ENCODE data around the gene ELOVL1.

Gene ELOVL1

GRCh38 chr1:43398227-43398626 is 30.4 kb upstream of the ELOVL1 start:
- H3K9ac ChIP-seq (ENCODE audit: low read length in 2 of 2): no peak overlapping the region
- peaks cover 0 to 11% of the 10 kb centered on the region in 2 donors for H3K36me3 ChIP-seq (ENCODE audit: control insufficient read depth in 2 of 2, insufficient read depth in 2 of 2, low read length in 2 of 2)
- no peaks in the 10 kb centered on the region for H3K4me1 ChIP-seq (ENCODE audit: control insufficient read depth, insufficient read depth, low read length)
- H3K27me3 ChIP-seq (ENCODE audit: control insufficient read depth in 1 of 2, insufficient read depth in 2 of 2, low read length in 2 of 2): no peaks in the 10 kb centered on the region
- no peak overlapping the region for H3K4me3 ChIP-seq (ENCODE audit: low read length in 2 of 2)
- no peak overlapping the region for H3K27ac ChIP-seq (ENCODE audit: low read length)
- no peaks in the 10 kb centered on the region for H3K9me3 ChIP-seq (ENCODE audit: control insufficient read depth in 2 of 2, low read length in 2 of 2)

GRCh38 chr1:43396059-43396458 is 28.2 kb upstream of the ELOVL1 start:
- peaks cover 0 to 5% of the 10 kb centered on the region in 2 donors for H3K36me3 ChIP-seq (ENCODE audit: control insufficient read depth in 2 of 2, insufficient read depth in 2 of 2, low read length in 2 of 2)
- no peak overlapping the region for H3K27ac ChIP-seq (ENCODE audit: low read length)
- no peaks in the 10 kb centered on the region for H3K27me3 ChIP-seq (ENCODE audit: control insufficient read depth in 1 of 2, insufficient read depth in 2 of 2, low read length in 2 of 2)
- H3K9ac ChIP-seq (ENCODE audit: low read length in 2 of 2): no peak overlapping the region
- H3K9me3 ChIP-seq (ENCODE audit: control insufficient read depth in 2 of 2, low read length in 2 of 2): no peaks in the 10 kb centered on the region
- no peaks in the 10 kb centered on the region for H3K4me1 ChIP-seq (ENCODE audit: control insufficient read depth, insufficient read depth, low read length)
- no peak overlapping the region for H3K4me3 ChIP-seq (ENCODE audit: low read length in 2 of 2)

- Histone ChIP-seq H3K9ac (ENCODE audit: low read length in 2 of 2) (no peak overlapping the region), H3K9me3 (ENCODE audit: control insufficient read depth in 2 of 2, low read length in 2 of 2) (no peaks in the 10 kb centered on the region), H3K4me3 (ENCODE audit: low read length in 2 of 2) (no peak overlapping the region), H3K4me1 (ENCODE audit: control insufficient read depth, insufficient read depth, low read length) (peaks cover 4% of the 10 kb centered on the region), H3K36me3 (ENCODE audit: control insufficient read depth in 2 of 2, insufficient read depth in 2 of 2, low read length in 2 of 2) (peaks cover 0 to 5% of the 10 kb centered on the region in 2 donors), H3K27ac (ENCODE audit: low read length) (no peak overlapping the region), H3K27me3 (ENCODE audit: control insufficient read depth in 1 of 2, insufficient read depth in 2 of 2, low read length in 2 of 2) (no peaks in the 10 kb centered on the region)
Measured at GRCh38 chr1:43395523-43395922, 27.7 kb upstream of the ELOVL1 start.

- Histone ChIP-seq H3K27ac (ENCODE audit: low read length) (no peak overlapping the region), H3K4me1 (ENCODE audit: control insufficient read depth, insufficient read depth, low read length) (peaks cover 20% of the 10 kb centered on the region), H3K9me3 (ENCODE audit: control insufficient read depth in 2 of 2, low read length in 2 of 2) (no peaks in the 10 kb centered on the region), H3K9ac (ENCODE audit: low read length in 2 of 2) (no peak overlapping the region), H3K36me3 (ENCODE audit: control insufficient read depth in 2 of 2, insufficient read depth in 2 of 2, low read length in 2 of 2) (peaks cover 0 to 5% of the 10 kb centered on the region in 2 donors), H3K4me3 (ENCODE audit: low read length in 2 of 2) (no peak overlapping the region), H3K27me3 (ENCODE audit: control insufficient read depth in 1 of 2, insufficient read depth in 2 of 2, low read length in 2 of 2) (no peaks in the 10 kb centered on the region)
Measured at GRCh38 chr1:43392702-43393101, 24.9 kb upstream of the ELOVL1 start.

GRCh38 chr1:43389326-43390313 is 21.8 kb upstream of the ELOVL1 start, which contains the start of the genes MED8 and SZT2:
Gene MED8, minus strand, starts transcription at chr1:43389800. Its CDS starts 36 bp downstream, at chr1:43389764.
Gene SZT2, plus strand, starts transcription at chr1:43389899. Its CDS starts 70 bp downstream, at chr1:43389969.
- Histone ChIP-seq H3K4me3 (ENCODE audit: low read length in 2 of 2) (peak within 1 kb of the TSS; percentile 94 to 99), H3K9ac (ENCODE audit: low read length in 2 of 2) (peak within 1 kb of the TSS; percentile 92 to 97), H3K4me1 (ENCODE audit: control insufficient read depth, insufficient read depth, low read length) (peaks cover 21% of the 10 kb centered on the region), H3K36me3 (ENCODE audit: control insufficient read depth in 2 of 2, insufficient read depth in 2 of 2, low read length in 2 of 2) (peaks cover 27% of the 10 kb centered on the region in 2 donors), H3K27ac (ENCODE audit: low read length) (peak within 1 kb of the TSS; percentile 73), H3K9me3 (ENCODE audit: control insufficient read depth in 2 of 2, low read length in 2 of 2) (no peaks in the 10 kb centered on the region), H3K27me3 (ENCODE audit: control insufficient read depth in 1 of 2, insufficient read depth in 2 of 2, low read length in 2 of 2) (no peaks in the 10 kb centered on the region)

GRCh38 chr1:43388613-43389012 is 20.8 kb upstream of the ELOVL1 start:
- H3K27ac ChIP-seq (ENCODE audit: low read length): no peak overlapping the region

GRCh38 chr1:43387976-43388599 is 20.3 kb upstream of the ELOVL1 start:
- H3K9me3 ChIP-seq (ENCODE audit: control insufficient read depth in 2 of 2, low read length in 2 of 2): no peaks in the 10 kb centered on the region
- H3K9ac ChIP-seq (ENCODE audit: low read length in 2 of 2): peak overlapping the region; percentile 51 to 92
- peaks cover 42% of the 10 kb centered on the region in 2 donors for H3K36me3 ChIP-seq (ENCODE audit: control insufficient read depth in 2 of 2, insufficient read depth in 2 of 2, low read length in 2 of 2)
- H3K27ac ChIP-seq (ENCODE audit: low read length): no peak overlapping the region
- H3K4me3 ChIP-seq (ENCODE audit: low read length in 2 of 2): peak overlapping the region; percentile 94 to 99
- H3K4me1 ChIP-seq (ENCODE audit: control insufficient read depth, insufficient read depth, low read length): peaks cover 21% of the 10 kb centered on the region
- no peaks in the 10 kb centered on the region for H3K27me3 ChIP-seq (ENCODE audit: control insufficient read depth in 1 of 2, insufficient read depth in 2 of 2, low read length in 2 of 2)

More at GRCh38 chr1:43388613-43389012, 20.8 kb upstream of the ELOVL1 start:
- Histone ChIP-seq H3K4me1 (ENCODE audit: control insufficient read depth, insufficient read depth, low read length) (peaks cover 21% of the 10 kb centered on the region), H3K27me3 (ENCODE audit: control insufficient read depth in 1 of 2, insufficient read depth in 2 of 2, low read length in 2 of 2) (no peaks in the 10 kb centered on the region), H3K36me3 (ENCODE audit: control insufficient read depth in 2 of 2, insufficient read depth in 2 of 2, low read length in 2 of 2) (peaks cover 37% of the 10 kb centered on the region in 2 donors), H3K9ac (ENCODE audit: low read length in 2 of 2) (peak overlapping the region; percentile 51 to 92), H3K4me3 (ENCODE audit: low read length in 2 of 2) (peak overlapping the region; percentile 94 to 99), H3K9me3 (ENCODE audit: control insufficient read depth in 2 of 2, low read length in 2 of 2) (no peaks in the 10 kb centered on the region)

GRCh38 chr1:43386676-43387075 is 18.9 kb upstream of the ELOVL1 start:
- Histone ChIP-seq H3K4me3 (ENCODE audit: low read length in 2 of 2) (no peak overlapping the region), H3K4me1 (ENCODE audit: control insufficient read depth, insufficient read depth, low read length) (peaks cover 28% of the 10 kb centered on the region), H3K9me3 (ENCODE audit: control insufficient read depth in 2 of 2, low read length in 2 of 2) (no peaks in the 10 kb centered on the region), H3K27me3 (ENCODE audit: control insufficient read depth in 1 of 2, insufficient read depth in 2 of 2, low read length in 2 of 2) (no peaks in the 10 kb centered on the region), H3K36me3 (ENCODE audit: control insufficient read depth in 2 of 2, insufficient read depth in 2 of 2, low read length in 2 of 2) (peaks cover 49% of the 10 kb centered on the region in 2 donors), H3K27ac (ENCODE audit: low read length) (no peak overlapping the region), H3K9ac (ENCODE audit: low read length in 2 of 2) (no peak overlapping the region)

- Histone ChIP-seq H3K36me3 (ENCODE audit: control insufficient read depth in 2 of 2, insufficient read depth in 2 of 2, low read length in 2 of 2) (peaks cover 51 to 52% of the 10 kb centered on the region in 2 donors), H3K27ac (ENCODE audit: low read length) (no peak overlapping the region), H3K4me3 (ENCODE audit: low read length in 2 of 2) (no peak overlapping the region), H3K9ac (ENCODE audit: low read length in 2 of 2) (no peak overlapping the region), H3K4me1 (ENCODE audit: control insufficient read depth, insufficient read depth, low read length) (peaks cover 17% of the 10 kb centered on the region), H3K9me3 (ENCODE audit: control insufficient read depth in 2 of 2, low read length in 2 of 2) (no peaks in the 10 kb centered on the region), H3K27me3 (ENCODE audit: control insufficient read depth in 1 of 2, insufficient read depth in 2 of 2, low read length in 2 of 2) (no peaks in the 10 kb centered on the region)
Measured at GRCh38 chr1:43383449-43383848, 15.6 kb upstream of the ELOVL1 start.

GRCh38 chr1:43382027-43382779 is 14.4 kb upstream of the ELOVL1 start:
- peaks cover 9% of the 10 kb centered on the region for H3K4me1 ChIP-seq (ENCODE audit: control insufficient read depth, insufficient read depth, low read length)
- H3K9me3 ChIP-seq (ENCODE audit: control insufficient read depth in 2 of 2, low read length in 2 of 2): no peaks in the 10 kb centered on the region
- no peaks in the 10 kb centered on the region for H3K27me3 ChIP-seq (ENCODE audit: control insufficient read depth in 1 of 2, insufficient read depth in 2 of 2, low read length in 2 of 2)
- peak overlapping the region; percentile 16 to 22 for H3K9ac ChIP-seq (ENCODE audit: low read length in 2 of 2)
- H3K27ac ChIP-seq (ENCODE audit: low read length): peak overlapping the region; percentile 46
- H3K4me3 ChIP-seq (ENCODE audit: low read length in 2 of 2): peak overlapping the region in 1 of 2 donors; percentile 3
- H3K36me3 ChIP-seq (ENCODE audit: control insufficient read depth in 2 of 2, insufficient read depth in 2 of 2, low read length in 2 of 2): peaks cover 50% of the 10 kb centered on the region in 2 donors
